ENCODE results near the gene FEM1C. TPM values are rescaled to one million over a fixed set of nuclear protein-coding genes. Genes with fewer than 3 reads are reported as not detected.

FEM1C gene
- total and polyA plus RNA-seq, 2 of the 4 experiments (the other 2 are of a cell fraction), result 6.3 to 21.5 TPM

DNA sequence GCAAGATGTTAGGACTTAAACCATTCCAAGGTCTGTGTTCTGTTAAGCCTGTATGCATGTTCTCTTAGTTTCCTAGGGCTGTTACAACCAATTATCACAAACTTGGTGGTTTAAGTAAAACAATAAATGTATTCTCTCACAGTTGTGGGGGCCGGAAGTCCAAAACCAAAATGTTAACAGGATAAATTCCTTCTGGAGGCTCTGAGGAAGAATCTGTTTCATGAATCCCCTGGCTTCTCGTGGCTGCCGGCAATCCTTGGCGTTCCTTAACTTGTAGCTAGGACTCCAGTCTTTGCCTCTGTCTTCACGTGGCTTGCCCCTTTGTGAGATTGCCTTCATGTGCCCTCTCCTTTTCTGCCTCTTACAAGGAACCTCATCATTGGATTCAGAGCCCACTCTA lies 30.4 kb downstream of the FEM1C start:
- Histone ChIP-seq H3K56ac (ENCODE audit: extremely low read depth, insufficient read depth, low read length) (no peak overlapping the region), H3K4me1 (ENCODE audit: control insufficient read depth, insufficient read depth, low read length) (no peaks in the 10 kb centered on the region), H3K4me2 (ENCODE audit: low read depth, low read length) (no peak overlapping the region), H4K20me1 (ENCODE audit: insufficient read depth, low read length) (no peaks in the 10 kb centered on the region), H2AK5ac (ENCODE audit: low read depth, low read length) (no peak overlapping the region), H3K4me3 (ENCODE audit: insufficient read depth, low read depth, low read length) (no peak overlapping the region), H2BK20ac (ENCODE audit: low read depth, low read length) (no peak overlapping the region), H4K91ac (ENCODE audit: insufficient read depth, low read depth, low read length) (no peak overlapping the region), H4K8ac (ENCODE audit: low read depth in 2 of 2, low read length in 2 of 2) (no peak overlapping the region), H2BK15ac (ENCODE audit: low read depth, low read length) (no peak overlapping the region), H3K36me3 (ENCODE audit: control insufficient read depth, insufficient read depth, low read length) (no peaks in the 10 kb centered on the region; the same call in 1 of the 2 replicates), H2BK120ac (ENCODE audit: low read depth, low read length) (no peak overlapping the region), H3K27me3 (ENCODE audit: control insufficient read depth, insufficient read depth, low read length) (no peaks in the 10 kb centered on the region), H2AFZ (replicated peaks; ENCODE audit: low read length, poor library complexity) (no peak overlapping the region), H3K18ac (ENCODE audit: low read depth, low read length) (no peak overlapping the region), H3K4ac (ENCODE audit: low read depth, low read length) (no peak overlapping the region), H3K23ac (ENCODE audit: low read depth, low read length) (no peak overlapping the region), H3K27ac (ENCODE audit: insufficient read depth, low read length) (no peak overlapping the region), H3K9me3 (ENCODE audit: control insufficient read depth, insufficient read depth, low read length) (no peaks in the 10 kb centered on the region), H2BK5ac (ENCODE audit: low read depth, low read length, poor library complexity, severe bottlenecking) (no peak overlapping the region), H3K79me1 (ENCODE audit: low read depth in 1 of 2, low read length in 2 of 2) (peaks cover 0 to 3% of the 10 kb centered on the region in 2 experiments; a peak in 2 of 4 replicates), H2AK9ac (replicated peaks; ENCODE audit: low read depth, low read length, poor library complexity) (no peak overlapping the region), H4K5ac (ENCODE audit: low read depth, low read length) (no peak overlapping the region), H3K14ac (replicated peaks; ENCODE audit: low read depth, low read length) (no peak overlapping the region), H3K9me1 (ENCODE audit: insufficient read depth, low read length) (no peaks in the 10 kb centered on the region; the same call in 1 of the 2 replicates), H3K9ac (ENCODE audit: low read depth, low read length) (no peak overlapping the region)
- intact Hi-C loops (cut with micrococcal nuclease), result no loop called here
- in situ Hi-C loops (cut with MboI; ENCODE audit: low sequenced_read_pairs), result no loop called here
- 82% methylated on average over 4 of the region's 5 CpGs; no CpG with 5 or more reads in 1 of the 2 experiments for WGBS, 2 experiments (ENCODE audit: extremely low coverage in 2 of 2, insufficient read length in 1 of 2)
- dilution Hi-C loops (cut with HindIII; ENCODE audit: low sequenced_read_pairs, unreplicated experiment), result no loop called here
- POLR2A ChIA-PET (ENCODE audit: unreplicated experiment), result no interaction called here
- TF ChIP-seq CEBPB (IDR thresholded peaks at IDR 0.05; ENCODE audit: low read depth, low read length), result no peak
- TF ChIP-seq FOS (IDR thresholded peaks at IDR 0.05; ENCODE audit: low read depth, low read length), result no peak
- TF ChIP-seq MAFK (IDR thresholded peaks at IDR 0.05; ENCODE audit: low read depth, low read length), result no peak
- DNase-seq, result no peak
- CTCF ChIA-PET, result no interaction called here
- no TSS peak for BruUV-seq (replicated peaks)
- no peak for ATAC-seq (ENCODE audit: low read depth)
